Glomerular endothelial cell (primary cell): ENCODE measurements around the gene TMEM263. TPM values are rescaled to one million over a fixed set of nuclear protein-coding genes. Genes with fewer than 3 reads are reported as not detected.
"Not testable (repeated sequence)": the region's sequence is repeated elsewhere in the genome, so short reads cannot be mapped to it uniquely, and the experiment has no call there.

Source experiments
- DNase-seq: peaks from one replicate; pipeline ENCODE4 v3.0.0-alpha.2; 2011; ENCODE audit warnings: low read depth, low spot score; ENCODE audit errors: extremely low read depth
- total RNA-seq: library from RNA; depleted of rRNA; stranded (reverse); fragments of >200 nt; gene quantifications from 2 replicates; pipeline ENCODE4 v1.2.3, GENCODE V29; 2015

TMEM263 gene
- 50.2 and 62.3 TPM in 2 replicates for total RNA-seq

DNA sequence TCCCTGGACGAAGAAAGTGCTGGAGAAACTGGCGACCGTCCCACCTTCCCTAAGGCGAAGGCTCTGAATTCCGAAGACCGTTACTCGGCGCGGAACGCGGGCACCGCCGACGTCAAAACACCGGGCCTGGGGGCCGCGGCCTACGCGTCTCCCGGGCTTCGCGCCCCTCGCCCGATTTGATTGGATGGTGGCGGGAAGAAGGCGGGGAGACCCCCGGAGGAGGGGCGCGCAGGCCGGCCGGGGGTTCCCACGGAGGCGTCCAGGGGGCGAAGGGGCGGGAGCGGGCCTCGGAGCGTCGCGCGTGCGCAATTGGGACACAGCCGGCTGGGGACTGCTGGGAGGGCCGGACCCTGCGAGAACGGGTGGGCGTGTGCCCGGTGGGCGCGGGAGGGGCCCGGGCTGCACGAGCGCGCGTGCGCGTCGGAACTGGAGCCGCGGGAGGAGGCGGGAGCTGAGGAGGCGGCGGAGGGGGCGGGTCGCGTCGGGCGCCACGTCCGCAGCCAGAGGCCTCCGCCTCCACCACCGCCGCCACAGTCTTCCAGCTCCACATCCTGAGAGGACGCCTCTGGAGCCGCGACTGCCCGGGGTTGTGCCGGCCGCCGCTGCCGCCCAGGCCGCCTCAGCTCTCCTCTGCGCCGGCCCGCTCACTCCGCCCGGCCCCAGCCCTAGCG lies at the start of gene TMEM263:
TSS of gene TMEM263 (plus strand) at position 531 of the 671 bp plus-strand sequence. CDS start 11,210 bp downstream, outside the sequence.
- DNase-seq, result no peak

DNA sequence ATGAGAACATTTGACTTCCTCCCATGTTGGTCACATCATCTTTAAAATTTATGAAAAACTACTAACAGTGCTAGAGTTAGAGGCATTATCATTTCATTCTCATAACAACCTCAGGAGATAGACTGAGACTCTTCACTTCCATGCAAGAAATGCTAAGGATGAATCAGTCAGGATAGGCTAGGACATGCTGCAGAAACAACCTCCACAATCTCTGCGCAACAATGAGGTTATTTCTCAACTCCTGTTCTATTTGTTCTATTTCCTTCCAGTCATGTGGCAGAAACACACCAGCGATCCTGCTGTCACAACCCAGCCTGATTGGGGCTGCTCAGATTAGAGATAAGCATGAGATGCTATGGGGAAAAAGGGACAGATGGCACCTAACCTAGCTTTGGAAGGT lies 49.0 kb upstream of the TMEM263 start:
- no peak for DNase-seq

DNA sequence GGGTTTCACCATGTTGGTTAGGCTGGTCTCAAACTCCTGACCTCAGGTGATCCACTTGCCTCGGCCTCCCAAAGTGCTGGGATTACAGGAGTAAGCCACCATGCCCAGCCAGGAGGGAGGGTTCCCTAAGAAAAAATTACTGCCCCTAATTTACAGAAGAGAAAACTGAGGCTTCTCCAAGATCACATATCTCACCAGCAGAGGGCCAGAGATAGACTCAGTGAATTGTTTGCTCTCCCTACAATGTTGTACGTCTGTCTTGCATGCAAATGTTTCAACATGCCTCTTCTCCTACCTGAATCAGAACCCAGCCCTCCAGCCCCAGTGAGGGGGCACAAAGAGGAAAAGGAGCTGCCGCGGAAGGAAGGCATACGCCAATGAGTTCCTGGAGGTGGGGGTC lies 48.3 kb upstream of the TMEM263 start:
- DNase-seq, result no peak

DNA sequence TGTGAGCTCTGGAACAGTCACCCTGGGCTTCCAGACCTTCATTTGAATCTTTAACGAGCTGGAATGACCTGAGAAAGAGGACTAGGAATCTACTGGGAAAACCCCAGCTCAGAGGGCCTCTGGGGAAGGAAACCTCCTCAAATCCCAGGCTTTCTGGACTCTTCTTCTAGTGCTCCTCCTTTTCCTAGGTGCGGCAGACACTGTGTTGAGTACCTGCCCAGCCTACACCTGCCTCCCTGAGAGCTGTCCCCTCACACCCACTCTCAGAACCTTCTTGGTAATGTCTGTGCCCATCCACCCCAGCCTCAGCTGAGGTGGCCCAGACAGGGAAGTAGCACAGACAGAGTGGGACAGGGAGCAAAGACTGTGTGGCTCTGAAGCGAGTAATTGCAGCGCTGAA lies 47.9 kb upstream of the TMEM263 start:
- no peak for DNase-seq

DNA sequence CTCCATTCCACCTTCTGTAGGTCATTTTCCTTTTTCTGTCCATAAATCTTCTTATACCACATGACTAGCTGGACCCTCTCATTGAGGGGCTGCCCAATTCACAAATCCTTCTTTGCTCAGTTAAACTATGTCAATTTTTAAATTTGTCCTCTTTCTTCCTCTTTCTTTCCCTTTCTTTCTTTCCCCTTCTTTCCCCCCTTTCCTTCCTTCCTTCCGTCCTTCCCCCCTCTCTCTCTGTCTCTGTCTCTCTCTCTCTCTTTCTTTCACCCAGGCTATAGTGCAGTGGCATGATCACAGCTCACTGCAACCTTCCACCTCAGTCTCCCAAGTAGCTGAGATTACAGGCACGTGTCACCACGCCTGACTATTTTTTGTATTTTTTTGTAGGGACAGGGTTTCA lies 47.1 kb upstream of the TMEM263 start:
- no peak for DNase-seq

DNA sequence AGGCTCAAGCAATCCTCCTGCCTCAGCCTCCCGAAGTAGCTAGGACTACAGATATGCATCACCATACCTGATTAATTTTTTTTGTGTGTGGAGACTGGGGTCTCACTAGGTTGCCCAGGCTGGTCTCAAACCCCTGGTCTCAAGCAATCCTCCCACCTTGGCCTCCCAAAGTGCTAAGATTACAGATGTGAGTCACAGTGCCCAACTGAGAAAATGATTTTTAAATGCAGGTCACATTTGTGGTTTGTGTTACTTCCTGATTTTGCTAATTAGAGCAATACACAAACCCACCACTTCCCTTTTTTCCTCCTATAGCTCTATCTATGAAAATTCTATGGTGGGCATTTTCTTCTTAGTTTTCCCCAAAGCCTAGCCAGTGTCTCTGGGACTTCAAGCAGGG lies 45.5 kb upstream of the TMEM263 start:
- no peak for DNase-seq

DNA sequence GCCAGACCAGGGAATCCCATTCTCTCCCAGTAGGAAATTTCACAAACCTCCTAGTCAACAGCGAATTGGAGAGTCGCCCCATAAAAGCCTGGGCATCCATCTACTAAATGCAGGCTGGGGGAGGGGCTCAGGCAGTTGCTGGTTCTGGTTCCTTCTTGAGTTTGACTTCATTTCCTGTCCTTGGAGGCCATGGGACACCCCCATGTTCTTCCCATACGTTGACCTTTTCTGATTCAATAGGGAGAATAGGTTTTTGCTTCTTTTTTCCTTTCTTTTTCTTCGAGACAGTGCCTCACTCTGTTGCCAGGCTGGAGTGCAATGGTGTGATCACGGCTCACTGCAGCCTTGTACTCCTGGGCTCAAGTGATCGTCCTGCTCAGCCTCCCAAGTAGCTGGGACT lies 44.1 kb upstream of the TMEM263 start:
- no peak for DNase-seq

DNA sequence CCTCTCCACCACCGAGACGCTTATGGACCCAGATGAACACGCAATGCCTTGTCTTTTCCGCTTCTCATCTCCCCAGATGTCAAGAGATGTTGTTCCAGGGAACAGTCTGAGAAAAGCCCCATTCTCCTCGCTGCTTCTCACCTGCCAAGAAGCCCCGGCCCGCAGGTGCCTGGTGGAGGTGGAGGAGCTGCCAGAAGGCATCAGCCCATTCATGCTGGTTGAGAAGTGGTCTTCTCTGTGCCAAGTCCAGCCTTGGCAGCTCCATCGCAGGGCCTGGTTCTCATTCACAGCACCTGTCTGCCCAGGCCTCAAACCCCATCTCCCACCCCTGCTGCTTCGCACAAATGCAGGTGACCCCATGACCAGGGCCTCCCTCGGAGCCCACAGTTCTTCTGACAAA lies 42.3 kb upstream of the TMEM263 start:
- DNase-seq, result no peak

DNA sequence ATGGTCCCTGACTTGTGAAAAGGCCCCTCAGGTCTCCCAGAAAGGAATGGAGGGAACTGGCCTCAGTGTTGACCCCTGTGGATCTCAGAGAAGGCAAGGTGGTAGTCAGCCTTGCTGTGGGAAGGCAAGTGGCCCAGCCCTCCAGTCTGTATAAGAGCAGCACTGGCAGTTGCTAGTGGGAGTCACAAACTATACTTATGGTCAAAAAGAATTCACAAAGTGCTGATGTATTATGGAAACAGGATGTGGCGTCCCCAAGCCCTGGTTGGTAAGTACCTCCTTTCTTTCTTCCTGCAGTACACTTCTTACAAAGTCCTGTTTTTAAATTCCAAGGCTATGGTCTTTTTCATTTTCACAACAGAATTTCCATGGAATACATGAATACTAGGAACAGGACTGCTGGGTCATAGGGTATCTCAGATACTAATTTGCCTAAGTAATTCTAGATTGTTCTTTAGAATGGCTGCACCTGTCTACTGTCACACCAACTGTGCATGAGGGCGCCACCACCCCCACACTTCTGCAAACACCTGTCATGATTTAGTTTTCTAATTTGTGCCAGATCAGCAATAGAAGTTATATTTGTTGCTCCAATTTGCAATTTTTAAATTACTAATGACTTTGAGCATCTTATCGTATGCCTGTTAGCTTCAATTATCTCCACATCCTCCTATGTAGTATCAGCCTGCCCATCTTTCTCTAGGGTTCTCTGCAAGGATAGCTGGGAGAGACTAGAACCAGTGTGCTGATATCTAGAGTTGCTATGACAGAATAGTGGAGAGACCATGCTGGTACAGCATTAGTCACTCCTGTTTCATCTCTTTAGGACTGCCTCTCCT lies 40.7 kb upstream of the TMEM263 start:
- no peak for DNase-seq

DNA sequence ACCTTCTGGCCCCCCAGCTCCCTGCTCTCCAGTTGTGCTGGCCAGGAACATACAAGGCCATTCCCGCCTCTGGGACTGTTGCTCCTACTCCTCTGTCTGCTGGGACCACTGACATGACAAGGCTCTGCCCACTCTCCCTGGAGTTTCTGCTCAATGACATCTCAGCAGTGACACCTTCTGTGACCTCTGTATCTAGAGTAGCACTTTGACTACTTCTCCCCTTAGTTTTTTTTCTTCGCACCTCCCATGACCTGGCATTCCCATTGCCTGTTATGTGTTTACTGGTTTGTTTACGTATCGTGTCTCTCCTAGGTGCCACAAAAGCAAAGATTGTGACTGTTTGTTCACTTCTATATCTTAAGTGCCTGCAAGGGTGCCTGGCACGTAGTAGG lies 40.1 kb upstream of the TMEM263 start:
- DNase-seq, result no peak

DNA sequence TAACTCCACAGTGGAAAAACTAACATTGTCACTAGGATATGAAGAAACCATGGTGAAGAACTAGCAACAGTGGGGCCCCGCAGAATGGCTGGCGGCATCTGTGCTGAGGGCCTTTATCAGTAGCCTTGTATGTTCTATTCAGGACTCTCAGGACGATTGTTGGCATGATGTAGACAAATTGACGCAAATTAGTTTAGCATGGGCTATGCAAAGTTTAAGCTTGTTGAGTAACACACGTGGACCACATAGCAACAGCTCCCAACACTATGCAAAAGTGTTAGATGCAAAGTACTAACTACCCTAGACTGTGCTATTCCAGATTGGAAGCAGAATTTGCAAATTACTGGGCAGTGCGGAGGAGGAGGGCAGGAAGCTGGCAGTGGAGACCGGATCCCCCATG lies 38.2 kb upstream of the TMEM263 start:
- DNase-seq, result no peak

DNA sequence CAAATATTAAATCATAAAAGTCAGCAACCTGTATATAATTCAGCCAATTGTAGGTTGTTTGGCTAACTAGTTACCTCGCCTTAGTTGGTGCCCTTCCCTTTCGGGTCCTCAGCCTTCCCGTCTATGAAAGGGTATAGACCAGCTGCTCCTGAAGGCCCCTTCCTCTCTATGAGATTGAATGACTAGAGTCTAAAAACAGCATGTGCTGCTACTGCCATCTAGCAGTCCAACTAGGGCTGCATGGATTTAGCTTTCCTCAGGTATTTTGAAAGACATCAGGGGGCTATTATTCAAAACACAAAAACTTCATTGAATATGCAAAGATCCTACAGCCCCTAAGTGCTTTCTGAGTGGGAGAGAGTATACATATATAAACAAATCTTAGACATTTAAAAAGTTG lies 37.0 kb upstream of the TMEM263 start:
- no peak for DNase-seq

DNA sequence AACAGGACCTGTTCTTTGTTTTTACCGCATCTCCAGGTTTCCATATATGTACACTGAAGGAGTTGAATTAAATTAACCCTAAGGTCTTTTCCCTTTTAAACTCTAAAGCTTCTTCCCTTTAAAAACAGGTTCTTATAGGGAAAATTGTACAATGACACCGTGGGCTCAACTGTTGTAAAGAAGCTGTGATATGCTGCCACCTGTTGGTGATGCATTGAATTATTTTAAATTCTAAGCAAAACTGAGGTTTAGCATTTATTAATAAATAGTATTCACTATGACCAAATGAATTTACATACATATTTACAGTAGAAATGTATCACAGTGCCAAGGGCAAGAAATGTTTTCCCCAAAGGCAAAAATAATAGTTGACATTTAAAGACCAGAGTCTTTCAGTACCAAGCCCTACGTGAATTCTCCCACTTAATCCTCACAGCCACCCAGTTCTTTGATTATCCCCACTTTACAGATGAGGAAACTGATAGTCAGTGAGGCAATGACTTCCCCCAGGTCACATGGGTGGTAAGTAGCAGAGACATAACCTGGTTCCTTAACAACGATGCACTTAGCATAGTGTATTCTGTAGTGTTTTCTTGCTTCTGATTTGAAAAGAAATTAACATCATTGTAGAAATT lies 35.7 kb upstream of the TMEM263 start:
- peak; percentile 61 for DNase-seq

DNA sequence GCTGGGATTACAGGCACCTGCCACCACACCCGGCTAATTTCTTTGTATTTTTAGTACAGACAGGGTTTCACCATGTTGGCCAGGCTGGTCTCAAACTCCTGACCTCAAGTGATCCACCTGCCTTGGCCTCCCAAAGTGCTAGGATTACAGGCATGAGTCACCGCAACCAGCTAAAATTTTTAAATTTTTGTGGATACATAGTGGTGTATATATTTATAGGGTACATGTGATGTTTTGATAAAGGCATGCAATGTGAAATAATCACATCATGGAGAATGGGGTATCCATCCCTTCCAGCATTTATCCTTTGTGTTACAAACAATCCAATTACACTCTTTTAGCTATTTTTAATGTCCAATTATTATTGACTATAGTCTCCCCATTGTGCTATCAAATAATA lies 33.7 kb upstream of the TMEM263 start:
- not testable (repeated sequence) for DNase-seq

DNA sequence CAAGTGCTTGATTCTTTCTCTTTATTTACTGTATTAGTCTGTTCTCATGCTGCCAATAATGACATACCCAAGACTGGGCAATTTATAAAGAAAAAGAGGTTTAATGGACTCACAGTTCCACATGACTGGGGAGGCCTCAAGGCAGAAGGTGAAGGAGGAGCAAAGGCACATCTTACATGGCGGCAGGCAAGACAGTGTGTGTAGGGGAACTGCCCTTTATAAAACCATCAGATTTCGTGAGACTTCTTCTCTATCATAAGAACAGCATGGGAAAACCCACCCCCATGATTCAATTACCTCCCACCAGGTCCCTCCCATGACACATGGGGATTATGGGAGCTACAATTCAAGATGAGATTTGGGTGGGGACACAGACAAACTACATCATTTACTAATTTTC lies 32.1 kb upstream of the TMEM263 start:
- DNase-seq, result not testable (repeated sequence)

DNA sequence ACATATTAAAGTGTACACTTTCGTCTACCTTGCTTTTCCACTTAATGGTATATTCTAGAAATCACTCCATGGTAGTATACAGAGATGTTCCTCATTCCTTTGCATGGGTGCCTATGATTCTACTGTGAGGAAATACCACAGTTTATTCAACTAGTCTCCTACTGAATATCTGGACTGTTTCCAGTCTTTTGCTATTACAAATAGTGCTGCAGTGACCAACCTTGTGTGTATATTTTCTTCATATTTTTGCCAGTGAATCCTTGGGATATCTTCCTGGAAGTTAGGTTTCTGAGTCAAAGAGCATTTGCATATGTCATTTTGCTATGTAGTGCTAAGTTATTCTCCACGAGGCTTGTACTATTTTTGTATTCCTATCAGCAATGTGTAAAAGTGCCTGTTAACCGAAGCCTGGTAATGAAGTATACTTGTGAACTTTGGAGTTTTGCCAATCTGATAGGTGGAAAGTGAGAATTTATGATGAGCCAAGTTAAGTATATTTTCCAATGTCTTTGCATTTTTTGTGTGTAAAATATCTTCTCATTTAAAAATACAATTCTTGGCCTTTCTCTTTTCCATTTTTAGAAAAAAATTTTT lies 31.3 kb upstream of the TMEM263 start:
- no peak for DNase-seq

DNA sequence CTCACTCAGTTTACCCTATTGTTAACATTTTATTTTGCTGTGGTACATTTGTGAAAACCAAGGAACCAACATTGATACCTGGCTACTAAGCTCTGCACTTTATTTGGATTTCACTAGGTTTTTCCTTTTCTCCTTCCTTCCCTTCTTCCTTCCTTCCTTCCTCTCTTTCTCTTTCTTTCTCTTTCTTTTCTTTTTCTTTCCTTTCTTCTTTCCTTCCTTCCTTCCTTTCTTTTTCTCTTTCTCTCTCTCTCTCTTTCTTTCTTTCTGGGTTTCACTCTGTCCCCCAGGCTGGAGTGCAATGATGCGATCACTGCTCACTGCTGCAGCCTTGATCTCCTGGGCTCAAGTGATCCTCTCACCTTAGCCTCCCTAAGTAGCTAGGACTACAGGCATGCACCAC lies 29.1 kb upstream of the TMEM263 start:
- no peak for DNase-seq

DNA sequence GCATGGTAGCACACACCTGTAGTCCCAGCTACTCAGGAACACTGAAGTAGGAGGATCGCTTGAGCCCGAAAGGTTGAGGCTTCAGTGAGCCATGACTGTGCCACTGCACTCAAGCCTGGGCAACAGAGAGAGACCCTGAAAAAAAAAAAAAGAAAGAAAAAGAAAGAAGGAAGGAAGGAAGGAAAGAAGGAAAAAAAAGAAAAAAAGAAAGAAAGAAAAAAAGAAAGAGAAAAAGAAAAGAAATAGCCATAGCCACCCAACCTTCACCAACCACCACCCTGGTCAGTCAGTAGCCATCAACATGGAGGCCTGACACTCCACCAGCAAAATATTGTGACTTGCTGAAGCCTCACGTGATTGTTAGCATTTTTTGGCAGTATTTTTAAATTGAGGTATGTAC lies 21.4 kb upstream of the TMEM263 start:
- no peak for DNase-seq

DNA sequence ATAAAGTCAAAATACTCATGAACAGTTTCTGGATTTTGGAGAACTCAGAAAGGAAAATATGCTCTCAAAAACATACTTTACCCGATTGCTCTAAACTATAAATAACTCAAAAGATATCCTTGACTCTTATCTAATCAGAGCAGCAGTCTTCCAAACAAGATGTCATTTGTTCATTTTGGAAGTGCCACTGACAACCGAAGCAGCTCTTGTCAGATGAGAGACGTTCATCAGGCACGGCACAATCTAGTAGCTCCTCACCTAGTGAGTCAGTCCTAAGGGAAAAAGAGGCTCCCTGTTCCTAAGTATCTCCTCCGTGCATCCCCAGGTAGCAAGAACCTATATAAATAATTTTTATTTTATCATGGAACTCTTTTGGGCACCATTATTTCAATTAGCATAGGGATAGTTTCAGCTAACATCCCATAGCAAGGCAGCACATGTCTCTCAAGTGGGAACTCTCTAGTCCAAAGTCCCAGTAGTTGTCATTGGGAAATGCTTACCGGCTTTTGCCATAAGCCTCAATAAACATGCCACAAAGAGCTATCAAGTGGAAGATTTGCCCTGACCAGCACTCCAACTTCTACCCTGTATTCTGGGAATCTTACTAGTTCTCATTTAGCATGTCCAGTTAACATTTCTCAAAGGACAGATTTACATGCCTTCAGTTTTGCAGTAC lies 14.1 kb upstream of the TMEM263 start:
- no peak for DNase-seq

DNA sequence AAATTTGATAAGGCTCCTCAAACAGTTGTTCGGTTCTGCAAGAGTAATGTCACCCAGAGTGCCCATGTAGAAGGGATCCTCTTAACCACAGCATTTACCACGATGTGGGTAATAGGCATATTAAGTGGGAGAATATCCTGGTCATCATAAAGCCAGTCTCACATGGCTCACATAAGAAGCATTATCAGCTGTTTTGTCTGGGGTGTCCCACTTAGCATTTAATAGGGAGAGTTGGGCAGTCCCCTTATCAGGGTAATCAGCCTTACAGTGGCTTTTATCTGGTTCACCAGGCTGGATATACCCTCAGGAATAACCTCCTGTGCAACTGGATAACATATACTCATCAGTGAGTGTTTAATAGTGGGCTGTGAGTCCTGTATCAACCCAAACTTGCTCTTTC lies 12.9 kb upstream of the TMEM263 start:
- DNase-seq, result no peak

DNA sequence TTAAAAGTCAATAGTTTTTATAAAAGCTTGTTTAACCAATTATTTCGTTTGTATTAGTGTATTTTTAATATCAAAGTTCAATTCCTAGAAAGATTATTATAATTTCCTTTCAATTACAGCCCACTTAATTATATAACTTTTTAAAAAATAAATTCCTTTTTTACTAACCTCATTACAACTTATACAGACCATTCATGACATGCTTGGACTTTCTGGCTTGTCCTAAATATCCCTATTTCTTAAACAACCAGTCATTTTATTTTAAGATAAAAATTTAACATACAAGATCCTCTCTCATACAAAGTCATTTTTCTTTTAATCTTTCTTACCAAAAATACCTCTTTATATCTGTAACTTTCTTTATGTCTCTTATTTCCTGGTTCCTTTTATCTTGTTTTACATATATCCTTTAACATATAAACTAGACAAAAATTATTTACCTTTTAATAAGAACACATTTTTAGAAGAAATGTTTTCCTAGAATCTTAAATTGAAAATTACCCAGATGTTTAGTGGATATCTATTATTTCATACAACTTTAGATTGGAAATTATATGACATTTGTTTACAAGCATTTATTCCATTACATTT lies 10.4 kb upstream of the TMEM263 start:
- DNase-seq, result no peak
